NCI-H69 (cell line): ENCODE results near the gene SEMA3A.
A peak's percentile ranks its signal among the peaks of the same experiment; 100 is the strongest.

Source experiments
- DNase-seq: peaks from one replicate; lab custom pipeline; 2025; lab: John Stamatoyannopoulos, UW

SEMA3A gene

GRCh38 chr7:84111842-84112241 lies 82.7 kb downstream of the SEMA3A start:
- DNase-seq = no peak

- DNase-seq = no peak
Observed at GRCh38 chr7:84110400-84110799, 84.2 kb downstream of the SEMA3A start.

- DNase-seq = no peak
Observed at GRCh38 chr7:84108787-84109186, 85.8 kb downstream of the SEMA3A start.

- DNase-seq = no peak
Observed at GRCh38 chr7:84108119-84108518, 86.5 kb downstream of the SEMA3A start.

GRCh38 chr7:84107259-84107658 lies 87.3 kb downstream of the SEMA3A start:
- DNase-seq = no peak

- peak; percentile 49 for DNase-seq
Observed at GRCh38 chr7:84106291-84106690, 88.3 kb downstream of the SEMA3A start.

GRCh38 chr7:84105586-84105985 lies 89.0 kb downstream of the SEMA3A start:
- peak; percentile 59 for DNase-seq

- DNase-seq = peak; percentile 17
Observed at GRCh38 chr7:84104826-84105225, 89.8 kb downstream of the SEMA3A start.

- DNase-seq = no peak
Observed at GRCh38 chr7:84102213-84102612, 92.4 kb downstream of the SEMA3A start.

GRCh38 chr7:84100866-84101265 lies 93.7 kb downstream of the SEMA3A start:
- DNase-seq = peak; percentile 28

- peak; percentile 17 for DNase-seq
Observed at GRCh38 chr7:84095971-84096370, 98.6 kb downstream of the SEMA3A start.

- DNase-seq = peak; percentile 16
Observed at GRCh38 chr7:84092207-84092606, 102.4 kb downstream of the SEMA3A start.

GRCh38 chr7:84091318-84091717 lies 103.3 kb downstream of the SEMA3A start:
- no peak for DNase-seq

GRCh38 chr7:84088802-84089201 lies 105.8 kb downstream of the SEMA3A start:
- peak; percentile 44 for DNase-seq

GRCh38 chr7:84085998-84086397 lies 108.6 kb downstream of the SEMA3A start:
- peak; percentile 24 for DNase-seq

GRCh38 chr7:84085147-84085546 lies 109.4 kb downstream of the SEMA3A start:
- peak; percentile 57 for DNase-seq

GRCh38 chr7:84083846-84084245 lies 110.7 kb downstream of the SEMA3A start:
- DNase-seq = peak; percentile 20

- no peak for DNase-seq
Observed at GRCh38 chr7:84081973-84082522, 112.5 kb downstream of the SEMA3A start.

GRCh38 chr7:84077336-84077735 lies 117.3 kb downstream of the SEMA3A start:
- no peak for DNase-seq

GRCh38 chr7:84076219-84076618 lies 118.4 kb downstream of the SEMA3A start:
- no peak for DNase-seq

GRCh38 chr7:84073186-84073875 lies 121.3 kb downstream of the SEMA3A start:
- peak; percentile 49 for DNase-seq

GRCh38 chr7:84070770-84071169 lies 123.8 kb downstream of the SEMA3A start:
- DNase-seq = peak; percentile 73

- DNase-seq = no peak
Observed at GRCh38 chr7:84069999-84070500, 124.5 kb downstream of the SEMA3A start.

- DNase-seq = peak; percentile 17
Observed at GRCh38 chr7:84069033-84069432, 125.6 kb downstream of the SEMA3A start.
